Measurements from ENCODE around the gene COBL.

COBL gene

DNA sequence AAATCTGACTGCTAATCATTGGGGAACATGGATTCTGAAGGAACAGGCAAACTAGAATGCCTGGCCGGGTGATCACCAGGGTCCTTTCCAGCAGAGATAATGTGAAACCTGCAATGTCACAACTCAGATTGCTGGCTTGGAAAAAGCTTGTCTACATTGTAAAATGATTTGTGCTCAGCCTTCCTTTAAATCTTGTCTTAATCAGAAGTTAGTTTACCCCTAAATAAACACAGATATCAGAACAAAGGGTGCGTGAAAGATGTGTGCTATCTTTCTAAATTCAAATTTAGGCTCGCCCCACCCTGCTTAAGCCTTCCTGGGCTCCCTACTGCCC is 26.3 kb downstream of the COBL start:
- no peaks in the 10 kb centered on the region for H3K9me3 ChIP-seq (ENCODE audit: control insufficient read depth, insufficient read depth, low read length)
- no peak for DNase-seq (ENCODE audit: low read depth, low spot score)
- peaks cover 9% of the 10 kb centered on the region; the same call in 1 of the 2 replicates for H3K4me1 ChIP-seq (ENCODE audit: control insufficient read depth, insufficient read depth, low read length)
- WGBS (ENCODE audit: insufficient coverage, insufficient read length) = no CpG with 5 or more reads among the region's 3 CpGs
- H3K4me3 ChIP-seq (ENCODE audit: low read length) = no peak overlapping the region
- H3K36me3 ChIP-seq (ENCODE audit: control insufficient read depth, insufficient read depth, low read length) = no peaks in the 10 kb centered on the region
- no peaks in the 10 kb centered on the region for H3K27me3 ChIP-seq (ENCODE audit: control insufficient read depth, insufficient read depth, low read length)
- H3K27ac ChIP-seq (ENCODE audit: low read length) = no peak overlapping the region

DNA sequence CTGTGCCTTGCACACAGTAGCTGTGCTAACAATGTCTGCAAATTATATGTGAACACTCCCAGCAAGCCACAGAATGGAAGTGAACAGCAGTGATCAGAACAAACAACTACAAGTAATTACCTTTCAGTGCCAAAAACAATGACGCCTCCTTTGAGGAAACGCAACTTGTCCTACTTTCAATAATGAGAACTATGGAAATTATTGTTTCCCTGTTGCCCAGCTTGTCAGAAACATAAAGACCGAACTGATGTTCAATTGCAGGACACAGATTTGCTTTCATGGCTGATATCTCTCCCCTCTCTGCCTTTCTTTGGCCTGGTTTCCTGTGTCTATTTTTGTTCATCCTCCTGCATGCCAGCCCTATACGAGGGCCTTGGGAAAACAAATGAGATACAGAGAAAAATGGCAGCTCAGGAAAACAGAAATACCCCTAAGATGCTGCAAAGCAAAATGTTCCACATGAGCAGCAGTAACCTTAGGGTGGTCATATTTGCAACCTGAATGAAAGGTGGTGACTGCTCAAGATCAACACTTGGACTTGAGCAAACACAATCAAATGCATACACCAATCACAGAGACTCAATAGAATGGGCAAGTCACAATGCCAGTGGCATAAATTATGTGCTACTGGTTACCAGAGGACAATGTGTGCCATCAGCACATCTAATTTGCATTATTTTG is 26.8 kb downstream of the COBL start:
- no peak for DNase-seq (ENCODE audit: low read depth, low spot score)

DNA sequence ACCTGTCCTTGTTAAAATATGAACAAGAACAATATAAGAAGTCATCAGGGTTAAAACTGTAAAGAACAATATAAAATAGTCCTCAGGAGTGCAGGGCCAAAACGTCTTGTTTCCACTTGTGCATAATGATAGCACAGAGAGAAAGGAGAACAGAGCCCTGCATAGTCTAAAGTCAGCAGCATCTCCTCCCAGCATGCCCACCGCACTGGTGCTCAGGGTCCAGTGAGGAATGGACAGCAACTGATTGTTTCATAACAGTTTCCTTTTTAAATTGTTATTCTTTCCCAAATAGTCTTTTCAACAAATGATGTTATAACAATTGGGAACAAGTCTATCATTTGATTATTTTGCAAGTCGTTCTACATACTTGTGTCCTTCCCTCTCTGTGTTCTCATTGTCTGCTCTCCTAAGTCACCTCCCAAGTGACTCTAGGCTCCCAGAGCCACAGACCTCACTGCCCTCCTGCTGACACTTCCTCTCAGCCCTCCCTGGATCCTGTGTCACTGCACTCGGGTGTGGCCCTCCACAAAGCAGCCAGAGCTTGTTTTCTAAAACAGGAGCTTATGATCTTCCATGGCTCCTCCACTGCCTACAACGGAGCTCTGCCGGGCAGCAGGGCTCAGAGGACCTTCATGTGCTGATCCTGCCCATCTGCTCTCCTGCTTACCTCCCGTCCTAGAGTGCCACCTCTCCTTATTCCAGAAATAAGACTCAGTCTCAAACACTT is 27.6 kb downstream of the COBL start:
- no CpG with 5 or more reads among the region's 7 CpGs for WGBS (ENCODE audit: insufficient coverage, insufficient read length)
- Histone ChIP-seq H3K4me3 (ENCODE audit: low read length) (no peak overlapping the region), H3K9me3 (ENCODE audit: control insufficient read depth, insufficient read depth, low read length) (no peaks in the 10 kb centered on the region), H3K27me3 (ENCODE audit: control insufficient read depth, insufficient read depth, low read length) (no peaks in the 10 kb centered on the region), H3K36me3 (ENCODE audit: control insufficient read depth, insufficient read depth, low read length) (no peaks in the 10 kb centered on the region), H3K27ac (ENCODE audit: low read length) (no peak overlapping the region), H3K4me1 (ENCODE audit: control insufficient read depth, insufficient read depth, low read length) (peaks cover 9% of the 10 kb centered on the region; the same call in 1 of the 2 replicates)
- no peak for DNase-seq (ENCODE audit: low read depth, low spot score)

More for the DNA sequence above, 26.8 kb downstream of the COBL start:
- Histone ChIP-seq H3K36me3 (ENCODE audit: control insufficient read depth, insufficient read depth, low read length) (no peaks in the 10 kb centered on the region), H3K4me3 (ENCODE audit: low read length) (no peak overlapping the region), H3K4me1 (ENCODE audit: control insufficient read depth, insufficient read depth, low read length) (peaks cover 9% of the 10 kb centered on the region; the same call in 1 of the 2 replicates), H3K27me3 (ENCODE audit: control insufficient read depth, insufficient read depth, low read length) (no peaks in the 10 kb centered on the region), H3K27ac (ENCODE audit: low read length) (no peak overlapping the region), H3K9me3 (ENCODE audit: control insufficient read depth, insufficient read depth, low read length) (no peaks in the 10 kb centered on the region)
- no CpG with 5 or more reads among the region's 4 CpGs for WGBS (ENCODE audit: insufficient coverage, insufficient read length)

DNA sequence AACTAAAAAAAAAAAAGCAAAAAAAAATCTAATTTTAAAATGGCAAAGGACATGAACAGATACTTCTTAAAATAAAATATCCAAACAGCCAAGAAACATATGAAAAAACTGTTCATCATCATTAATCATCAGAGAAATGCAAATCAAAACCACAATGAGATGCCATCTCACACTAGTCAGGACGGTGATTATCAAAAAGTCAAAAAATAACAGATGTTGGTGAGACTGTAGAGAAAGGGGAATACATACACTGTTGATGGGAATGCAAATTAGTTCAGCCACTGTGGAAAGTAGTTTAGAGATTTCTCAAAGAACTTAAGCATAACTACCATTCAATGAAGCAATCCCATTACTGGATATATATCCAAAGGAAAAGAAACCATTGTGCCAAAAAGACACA is 30.2 kb downstream of the COBL start:
- DNase-seq (ENCODE audit: low read depth, low spot score) = no peak
- H3K27me3 ChIP-seq (ENCODE audit: control insufficient read depth, insufficient read depth, low read length) = no peaks in the 10 kb centered on the region
- H3K27ac ChIP-seq (ENCODE audit: low read length) = no peak overlapping the region
- H3K4me1 ChIP-seq (ENCODE audit: control insufficient read depth, insufficient read depth, low read length) = peaks cover 7% of the 10 kb centered on the region; the same call in 1 of the 2 replicates
- no peak overlapping the region for H3K4me3 ChIP-seq (ENCODE audit: low read length)
- WGBS (ENCODE audit: insufficient coverage, insufficient read length) = no CpG with 5 or more reads among the region's 1 CpG
- H3K36me3 ChIP-seq (ENCODE audit: control insufficient read depth, insufficient read depth, low read length) = no peaks in the 10 kb centered on the region
- no peaks in the 10 kb centered on the region for H3K9me3 ChIP-seq (ENCODE audit: control insufficient read depth, insufficient read depth, low read length)

GRCh38 chr7:51280156-51280555 is 36.5 kb downstream of the COBL start:
- Histone ChIP-seq H3K27ac (ENCODE audit: low read length) (no peak overlapping the region), H3K4me3 (ENCODE audit: low read length) (no peak overlapping the region), H3K36me3 (ENCODE audit: control insufficient read depth, insufficient read depth, low read length) (no peaks in the 10 kb centered on the region), H3K9me3 (ENCODE audit: control insufficient read depth, insufficient read depth, low read length) (no peaks in the 10 kb centered on the region), H3K4me1 (ENCODE audit: control insufficient read depth, insufficient read depth, low read length) (no peaks in the 10 kb centered on the region), H3K27me3 (ENCODE audit: control insufficient read depth, insufficient read depth, low read length) (no peaks in the 10 kb centered on the region)
- no CpG with 5 or more reads among the region's 3 CpGs for WGBS (ENCODE audit: insufficient coverage, insufficient read length)
- DNase-seq (ENCODE audit: low read depth, low spot score) = no peak

DNA sequence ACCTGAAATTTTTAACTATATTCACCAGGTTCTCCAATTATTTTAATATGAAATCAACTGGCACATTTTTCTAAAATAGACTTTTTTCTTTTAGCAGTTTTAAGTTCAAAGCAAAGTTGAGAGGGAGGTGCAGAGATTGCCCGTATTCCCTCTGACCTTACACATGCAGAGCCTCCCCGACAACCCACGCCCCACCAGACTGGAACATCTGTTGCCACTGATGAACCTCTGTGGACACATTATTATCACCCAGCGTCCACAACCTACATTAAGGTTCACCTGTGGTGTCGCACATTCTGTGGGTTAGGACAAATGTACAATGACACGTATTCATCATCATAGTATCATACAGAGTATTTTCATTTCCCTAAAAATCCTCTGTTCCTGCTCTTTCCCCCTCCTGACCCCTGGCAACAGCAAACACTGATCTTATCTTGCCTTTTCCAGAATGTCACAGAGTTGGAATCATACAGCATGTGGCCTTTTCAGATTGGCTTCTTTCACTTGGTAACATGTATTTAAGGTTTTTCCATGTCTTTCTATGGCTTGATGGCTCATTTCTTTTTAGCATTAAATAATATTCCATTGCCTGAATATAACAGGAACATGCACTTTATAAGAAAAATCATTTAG is 37.1 kb downstream of the COBL start:
- H3K4me3 ChIP-seq (ENCODE audit: low read length) = no peak overlapping the region
- DNase-seq (ENCODE audit: low read depth, low spot score) = no peak
- H3K27me3 ChIP-seq (ENCODE audit: control insufficient read depth, insufficient read depth, low read length) = no peaks in the 10 kb centered on the region
- no peak overlapping the region for H3K27ac ChIP-seq (ENCODE audit: low read length)
- H3K9me3 ChIP-seq (ENCODE audit: control insufficient read depth, insufficient read depth, low read length) = no peaks in the 10 kb centered on the region
- H3K36me3 ChIP-seq (ENCODE audit: control insufficient read depth, insufficient read depth, low read length) = no peaks in the 10 kb centered on the region
- no CpG with 5 or more reads among the region's 6 CpGs for WGBS (ENCODE audit: insufficient coverage, insufficient read length)
- no peaks in the 10 kb centered on the region for H3K4me1 ChIP-seq (ENCODE audit: control insufficient read depth, insufficient read depth, low read length)

DNA sequence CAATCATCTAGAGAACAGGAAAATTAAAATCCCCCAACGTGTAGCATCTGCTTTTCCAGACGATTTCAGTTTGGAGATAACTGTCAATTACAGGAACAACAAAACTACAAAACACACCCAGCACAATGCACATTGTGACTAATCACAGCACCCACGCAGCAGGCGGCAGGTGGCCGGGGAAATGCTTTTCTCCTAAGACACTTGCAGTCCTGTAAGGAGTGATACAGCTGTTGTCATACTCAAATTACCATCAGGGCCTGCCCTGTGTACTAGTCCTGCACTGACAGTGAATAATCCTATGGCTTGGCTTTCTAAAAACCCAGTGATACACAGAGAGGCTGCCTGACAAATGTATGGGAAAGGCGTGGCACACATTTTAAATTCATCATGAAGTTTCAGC is 37.8 kb downstream of the COBL start:
- H3K4me1 ChIP-seq (ENCODE audit: control insufficient read depth, insufficient read depth, low read length) = no peaks in the 10 kb centered on the region

DNA sequence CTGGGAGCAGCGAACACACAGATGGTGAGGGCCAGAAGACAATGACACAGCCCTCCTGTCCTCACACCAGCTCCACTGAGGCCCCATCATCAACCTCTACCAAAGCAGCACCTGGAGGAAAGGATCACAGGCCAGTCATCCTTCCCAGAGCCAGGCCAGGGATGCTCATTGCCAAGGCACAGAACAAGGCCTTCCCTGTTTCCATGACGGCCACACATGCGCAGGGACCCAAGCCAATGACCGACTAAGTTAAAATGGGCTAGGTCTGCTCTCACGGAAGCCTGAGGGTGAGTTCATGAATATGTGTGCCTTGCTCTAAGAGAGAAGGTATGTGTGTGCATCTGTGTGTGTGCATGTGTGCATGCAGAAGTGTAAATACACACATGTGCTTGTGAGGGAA is 39.6 kb downstream of the COBL start:
- Histone ChIP-seq H3K4me1 (ENCODE audit: control insufficient read depth, insufficient read depth, low read length) (no peaks in the 10 kb centered on the region), H3K36me3 (ENCODE audit: control insufficient read depth, insufficient read depth, low read length) (no peaks in the 10 kb centered on the region), H3K27ac (ENCODE audit: low read length) (no peak overlapping the region), H3K4me3 (ENCODE audit: low read length) (no peak overlapping the region), H3K27me3 (ENCODE audit: control insufficient read depth, insufficient read depth, low read length) (no peaks in the 10 kb centered on the region), H3K9me3 (ENCODE audit: control insufficient read depth, insufficient read depth, low read length) (no peaks in the 10 kb centered on the region)
- no peak for DNase-seq (ENCODE audit: low read depth, low spot score)
- no CpG with 5 or more reads among the region's 5 CpGs for WGBS (ENCODE audit: insufficient coverage, insufficient read length)

More for the DNA sequence above, 37.8 kb downstream of the COBL start:
- no peak for DNase-seq (ENCODE audit: low read depth, low spot score)
- H3K27ac ChIP-seq (ENCODE audit: low read length) = no peak overlapping the region
- H3K27me3 ChIP-seq (ENCODE audit: control insufficient read depth, insufficient read depth, low read length) = no peaks in the 10 kb centered on the region
- no CpG with 5 or more reads among the region's 6 CpGs for WGBS (ENCODE audit: insufficient coverage, insufficient read length)
- H3K36me3 ChIP-seq (ENCODE audit: control insufficient read depth, insufficient read depth, low read length) = no peaks in the 10 kb centered on the region
- H3K4me3 ChIP-seq (ENCODE audit: low read length) = no peak overlapping the region
- H3K9me3 ChIP-seq (ENCODE audit: control insufficient read depth, insufficient read depth, low read length) = no peaks in the 10 kb centered on the region

- H3K36me3 ChIP-seq (ENCODE audit: control insufficient read depth, insufficient read depth, low read length) = no peaks in the 10 kb centered on the region
- H3K4me1 ChIP-seq (ENCODE audit: control insufficient read depth, insufficient read depth, low read length) = no peaks in the 10 kb centered on the region
- no peaks in the 10 kb centered on the region for H3K9me3 ChIP-seq (ENCODE audit: control insufficient read depth, insufficient read depth, low read length)
- DNase-seq (ENCODE audit: low read depth, low spot score) = no peak
- no CpG with 5 or more reads among the region's 7 CpGs for WGBS (ENCODE audit: insufficient coverage, insufficient read length)
- H3K27ac ChIP-seq (ENCODE audit: low read length) = no peak overlapping the region
- no peaks in the 10 kb centered on the region for H3K27me3 ChIP-seq (ENCODE audit: control insufficient read depth, insufficient read depth, low read length)
- H3K4me3 ChIP-seq (ENCODE audit: low read length) = no peak overlapping the region
Measured at GRCh38 chr7:51276091-51276605, 40.5 kb downstream of the COBL start.

DNA sequence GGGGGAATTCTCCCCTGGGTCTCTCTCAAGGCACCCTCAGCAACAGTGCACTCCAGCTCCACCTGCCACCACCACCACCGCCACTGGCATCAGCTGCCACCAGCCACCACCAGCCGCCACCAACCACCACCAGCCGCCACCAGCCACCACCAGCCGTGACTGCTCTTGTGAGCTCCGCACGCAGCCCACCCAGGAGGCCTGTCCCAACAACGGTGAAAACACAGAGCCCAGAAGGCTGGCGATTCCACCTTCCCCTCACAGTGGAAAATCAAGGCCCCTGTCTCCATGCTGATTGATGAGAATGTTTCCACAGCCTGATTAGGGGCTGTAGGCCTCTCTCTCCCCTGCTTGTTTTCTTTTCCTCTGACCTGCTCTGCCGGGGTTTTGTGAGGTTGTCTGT is 41.1 kb downstream of the COBL start:
- no peak overlapping the region for H3K4me3 ChIP-seq (ENCODE audit: low read length)
- no peak overlapping the region for H3K27ac ChIP-seq (ENCODE audit: low read length)
- H3K36me3 ChIP-seq (ENCODE audit: control insufficient read depth, insufficient read depth, low read length) = no peaks in the 10 kb centered on the region
- DNase-seq (ENCODE audit: low read depth, low spot score) = no peak
- WGBS (ENCODE audit: insufficient coverage, insufficient read length) = no CpG with 5 or more reads among the region's 9 CpGs
- no peaks in the 10 kb centered on the region for H3K9me3 ChIP-seq (ENCODE audit: control insufficient read depth, insufficient read depth, low read length)
- H3K4me1 ChIP-seq (ENCODE audit: control insufficient read depth, insufficient read depth, low read length) = no peaks in the 10 kb centered on the region
- H3K27me3 ChIP-seq (ENCODE audit: control insufficient read depth, insufficient read depth, low read length) = no peaks in the 10 kb centered on the region
